AG09319 (cell line): ENCODE data around the gene GNL1.
A peak's percentile ranks its signal among the peaks of the same experiment; 100 is the strongest.

ENCODE experiments used
- DNase-seq: peaks from one replicate; pipeline ENCODE4 v3.0.0-alpha.2; 2010; ENCODE audit warnings: low read depth; ENCODE audit errors: extremely low read depth
- TF ChIP-seq, protein P1 (sequence below): IDR thresholded peaks from 2 replicates; pipeline ENCODE4 v1.5.1; 2011; ENCODE audit warnings: low read depth, mild to moderate bottlenecking, inconsistent platforms, low read length, moderate library complexity

GNL1 gene

DNA sequence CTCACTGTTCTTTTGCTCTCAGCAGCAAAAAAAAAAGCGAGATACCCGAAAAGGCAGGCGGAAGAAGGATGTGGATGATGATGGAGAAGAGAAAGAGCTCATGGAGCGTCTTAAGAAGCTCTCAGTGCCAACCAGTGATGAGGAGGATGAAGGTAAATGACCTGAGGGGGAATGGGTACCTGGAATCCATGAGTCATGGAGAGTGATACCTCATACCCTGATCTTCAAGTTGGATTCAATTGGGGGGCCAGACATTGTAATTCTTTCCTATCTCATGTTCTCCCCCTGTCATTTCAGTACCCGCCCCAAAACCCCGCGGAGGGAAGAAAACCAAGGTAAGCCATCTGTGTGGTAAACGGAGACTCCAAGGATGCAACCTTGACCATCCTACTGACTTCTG, 21.8 kb upstream of the GNL1 start:
- TF ChIP-seq, protein P1, sequence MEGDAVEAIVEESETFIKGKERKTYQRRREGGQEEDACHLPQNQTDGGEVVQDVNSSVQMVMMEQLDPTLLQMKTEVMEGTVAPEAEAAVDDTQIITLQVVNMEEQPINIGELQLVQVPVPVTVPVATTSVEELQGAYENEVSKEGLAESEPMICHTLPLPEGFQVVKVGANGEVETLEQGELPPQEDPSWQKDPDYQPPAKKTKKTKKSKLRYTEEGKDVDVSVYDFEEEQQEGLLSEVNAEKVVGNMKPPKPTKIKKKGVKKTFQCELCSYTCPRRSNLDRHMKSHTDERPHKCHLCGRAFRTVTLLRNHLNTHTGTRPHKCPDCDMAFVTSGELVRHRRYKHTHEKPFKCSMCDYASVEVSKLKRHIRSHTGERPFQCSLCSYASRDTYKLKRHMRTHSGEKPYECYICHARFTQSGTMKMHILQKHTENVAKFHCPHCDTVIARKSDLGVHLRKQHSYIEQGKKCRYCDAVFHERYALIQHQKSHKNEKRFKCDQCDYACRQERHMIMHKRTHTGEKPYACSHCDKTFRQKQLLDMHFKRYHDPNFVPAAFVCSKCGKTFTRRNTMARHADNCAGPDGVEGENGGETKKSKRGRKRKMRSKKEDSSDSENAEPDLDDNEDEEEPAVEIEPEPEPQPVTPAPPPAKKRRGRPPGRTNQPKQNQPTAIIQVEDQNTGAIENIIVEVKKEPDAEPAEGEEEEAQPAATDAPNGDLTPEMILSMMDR: no peak
- no peak for DNase-seq

DNA sequence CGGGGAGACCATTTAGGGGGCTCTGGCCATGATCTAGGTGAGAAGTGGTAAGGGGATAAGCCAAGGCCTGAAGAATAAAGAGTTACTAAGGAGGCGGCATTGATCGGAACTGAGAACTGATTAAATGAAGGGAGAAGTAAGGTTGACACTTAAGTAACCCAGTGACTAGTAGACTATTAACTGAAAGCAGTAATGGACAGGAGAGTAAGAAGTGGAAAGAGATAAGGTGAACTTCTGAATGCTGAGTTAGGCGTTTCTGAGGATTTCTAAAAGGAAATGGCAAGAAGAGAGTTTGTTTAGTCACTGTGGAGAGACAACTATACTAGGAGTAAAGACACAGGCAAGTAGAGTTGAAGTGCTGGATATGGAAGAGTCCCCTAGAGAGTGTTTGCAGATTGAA, 16.8 kb upstream of the GNL1 start:
- DNase-seq: no peak
- TF ChIP-seq, protein P1: no peak

DNA sequence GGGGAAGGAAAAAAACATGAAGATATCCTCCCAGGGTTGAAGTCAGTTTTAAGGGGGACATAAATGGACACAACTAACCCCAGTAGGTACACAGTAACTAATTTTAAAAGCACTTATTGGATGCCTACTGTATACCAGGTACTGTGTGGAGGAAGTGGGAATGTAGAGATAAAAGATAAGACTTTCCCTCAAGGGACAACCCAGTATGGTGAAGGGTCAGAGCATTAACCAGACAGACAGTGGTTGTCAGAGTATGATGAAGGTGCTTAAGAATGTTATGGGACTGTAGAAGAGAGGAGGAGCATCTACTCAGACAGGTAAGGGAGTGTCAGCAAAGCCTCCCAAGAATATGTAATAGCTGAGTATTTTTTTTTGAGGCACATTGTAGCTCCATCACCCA, 15.9 kb upstream of the GNL1 start:
- DNase-seq: no peak
- TF ChIP-seq, protein P1: no peak

DNA sequence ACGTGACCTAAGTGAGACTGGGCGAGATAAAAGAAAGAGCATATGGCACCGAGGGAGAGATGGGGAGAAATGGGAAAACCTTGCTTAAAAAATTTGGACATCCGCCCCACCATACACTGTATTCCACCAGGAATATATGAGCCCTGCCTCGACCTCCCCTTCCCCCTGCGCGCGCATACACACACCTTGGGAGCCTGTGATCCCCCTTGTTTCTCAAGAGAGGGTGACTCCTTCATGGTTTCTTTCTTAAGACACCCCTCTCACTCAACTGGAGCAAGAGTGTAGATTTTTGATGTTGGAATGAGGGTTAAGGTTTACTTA, 15.4 kb upstream of the GNL1 start:
- DNase-seq: no peak
- TF ChIP-seq, protein P1: no peak

DNA sequence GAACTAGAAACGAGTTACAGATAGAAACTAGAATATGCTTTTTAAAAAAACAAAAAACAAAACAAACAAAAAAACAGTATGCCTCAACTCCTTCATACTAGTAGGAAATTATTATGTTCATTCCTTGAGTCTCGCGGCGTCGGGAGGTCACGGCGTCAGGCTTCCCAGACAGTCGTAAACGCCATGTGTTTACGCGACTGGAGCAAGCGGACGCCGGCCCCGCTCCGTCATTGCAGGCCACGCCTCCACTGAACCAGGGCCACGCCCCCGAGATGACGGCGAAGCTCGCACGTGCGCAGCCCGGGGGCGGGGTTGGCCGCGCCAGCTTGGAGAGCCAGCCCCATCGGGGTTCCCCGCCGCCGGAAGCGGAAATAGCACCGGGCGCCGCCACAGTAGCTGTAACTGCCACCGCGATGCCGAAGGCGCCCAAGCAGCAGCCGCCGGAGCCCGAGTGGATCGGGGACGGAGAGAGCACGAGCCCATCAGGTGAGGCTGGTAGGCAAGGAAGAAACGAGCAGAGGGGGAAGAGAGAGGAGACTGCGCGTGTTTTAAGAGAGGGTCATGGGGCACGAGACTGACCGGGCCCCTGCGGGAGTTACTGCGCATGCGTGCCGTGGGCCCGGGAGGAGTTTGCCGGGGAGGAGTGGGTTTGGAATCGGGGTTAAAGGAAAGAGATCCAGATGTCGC, 14.9 kb upstream of the GNL1 start, which contains the start of gene ABCF1:
Gene ABCF1, plus strand, starts transcription at position 368 of the 687 bp plus-strand sequence. Its CDS starts 46 bp downstream, at position 414.
- TF ChIP-seq, protein P1: no peak
- peak; percentile 91 for DNase-seq

DNA sequence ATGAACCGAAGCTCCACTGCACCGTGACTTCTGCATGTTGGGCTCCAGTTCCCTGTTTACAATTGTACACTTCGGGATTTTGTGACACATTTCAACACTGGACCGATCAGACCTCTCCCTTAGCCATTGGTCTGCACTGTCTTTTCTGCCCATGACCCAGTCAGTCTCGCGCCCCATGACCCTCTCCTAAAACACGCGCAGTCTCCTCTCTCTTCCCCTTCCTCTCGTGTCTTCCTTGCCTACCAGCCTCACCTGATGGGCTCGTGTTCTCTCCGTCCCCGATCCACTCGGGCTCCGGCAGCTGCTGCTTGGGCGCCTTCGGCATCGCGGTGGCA, 14.4 kb upstream of the GNL1 start:
- no peak for DNase-seq
- TF ChIP-seq, protein P1: no peak

DNA sequence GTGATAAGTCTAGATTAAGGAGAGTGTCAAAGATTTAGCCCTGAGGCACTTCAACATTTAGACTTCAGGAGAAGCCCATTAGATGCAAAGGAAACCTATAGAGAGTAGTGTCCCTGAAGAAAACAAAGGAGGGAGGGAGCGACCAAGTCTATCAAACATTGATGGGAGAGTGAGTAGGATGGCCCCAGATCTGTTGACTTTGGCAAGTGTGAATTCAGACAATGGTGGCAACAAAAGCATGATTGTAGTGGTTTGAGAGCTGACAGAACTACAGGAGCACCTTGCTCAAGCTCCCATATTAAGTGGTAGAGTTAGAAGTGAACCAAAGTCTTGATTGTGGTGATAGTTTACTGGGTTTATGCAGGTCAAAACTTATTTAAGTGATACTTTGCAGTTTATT, 14.0 kb upstream of the GNL1 start:
- no peak for DNase-seq
- TF ChIP-seq, protein P1: no peak
